Adipose tissue (tissue), 3 donors: ENCODE results near the gene EZH1. TPM values are rescaled to one million over a fixed set of nuclear protein-coding genes. Genes with fewer than 3 reads are reported as not detected.

Experiments used
- H3K27ac ChIP-seq: one replicate; pipeline ENCODE4 v1.5.1; 2013; ENCODE audit warnings: low read depth, low read length
- WGBS, 3 donors: extraction: QIAGEN DNeasy Blood & Tissue Kit; methylation state at CpG; one replicate each; pipeline ENCODE4 v1.1.7; 2013; 5-methylcytosine and 5-hydroxymethylcytosine counted together
- polyA plus RNA-seq, 3 donors: library from polyadenylated mRNA; stranded (reverse); fragments of 200-250 nt; gene quantifications; one replicate each; pipeline ENCODE4 v1.2.3, GENCODE V29; 2013
- donor health status: healthy with polysubstance abuse.
- donor health status: Bipolar disorder and iron deficiency.
- donor health status: healthy.

The EZH1 gene
- polyA plus RNA-seq, 3 donors = 16.1 to 27.5 (median 25.9) TPM

DNA sequence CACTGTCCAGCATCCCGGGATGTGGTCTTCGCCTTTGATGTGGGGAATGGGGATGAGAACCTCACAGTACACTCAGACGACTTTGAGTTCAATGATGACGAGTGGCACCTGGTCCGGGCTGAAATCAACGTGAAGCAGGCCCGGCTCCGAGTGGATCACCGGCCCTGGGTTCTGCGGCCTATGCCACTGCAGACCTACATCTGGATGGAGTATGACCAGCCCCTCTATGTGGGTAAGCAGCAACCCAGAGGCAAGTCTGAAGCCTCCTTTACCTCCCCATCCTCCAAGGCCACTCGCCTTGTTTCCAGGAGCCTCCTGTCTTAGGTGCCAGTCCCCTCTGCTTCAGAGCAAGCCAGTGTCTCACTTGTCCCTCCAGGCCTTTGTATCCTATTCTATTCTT lies 52.4 kb downstream of the EZH1 start:
- WGBS, 3 donors = 86 to 89% (median 88%) methylated on average over 11 of the region's 11 CpGs
- H3K27ac ChIP-seq = no peak overlapping the region

DNA sequence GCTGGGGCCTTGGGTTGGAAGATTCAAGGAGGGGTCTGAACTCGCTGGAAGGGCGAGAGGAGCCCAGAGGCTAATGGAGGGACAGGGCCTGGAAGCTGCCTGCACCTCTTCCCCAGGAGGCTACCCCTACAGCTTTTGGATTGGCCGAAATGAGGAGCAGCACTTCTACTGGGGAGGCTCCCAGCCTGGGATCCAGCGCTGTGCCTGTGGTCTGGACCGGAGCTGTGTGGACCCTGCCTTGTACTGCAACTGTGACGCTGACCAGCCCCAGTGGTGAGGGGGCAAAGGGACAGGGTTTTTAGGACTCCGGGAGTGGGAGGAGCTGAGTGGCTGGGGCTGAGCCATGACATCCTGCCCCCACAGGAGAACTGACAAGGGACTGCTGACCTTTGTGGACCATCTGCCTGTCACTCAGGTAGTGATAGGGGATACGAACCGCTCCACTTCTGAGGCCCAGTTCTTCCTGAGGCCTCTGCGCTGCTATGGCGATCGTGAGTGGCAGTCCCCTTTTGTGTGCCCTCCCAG lies 53.8 kb downstream of the EZH1 start:
- H3K27ac ChIP-seq = no peak overlapping the region
- WGBS, 3 donors = 92 to 94% (median 93%) methylated on average over 12 of the region's 12 CpGs

DNA sequence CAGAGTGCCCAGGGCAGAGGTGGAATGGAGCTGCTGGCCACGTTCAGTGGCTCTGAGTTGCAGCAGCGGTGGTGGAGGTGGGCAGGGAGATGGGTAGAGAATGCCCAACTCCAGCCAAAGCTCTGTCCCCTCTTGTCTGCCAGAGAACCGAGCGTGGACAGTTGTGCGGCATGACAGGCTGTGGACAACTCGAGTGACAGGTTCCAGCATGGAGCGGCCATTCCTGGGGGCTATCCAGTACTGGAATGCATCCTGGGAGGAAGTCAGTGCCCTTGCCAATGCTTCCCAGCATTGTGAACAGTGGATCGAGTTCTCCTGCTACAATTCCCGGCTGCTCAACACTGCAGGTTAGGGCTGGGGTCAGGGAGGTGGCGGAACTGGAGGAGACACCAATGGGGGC lies 54.2 kb downstream of the EZH1 start:
- 80 to 85% (median 80%) methylated on average over 10 of the region's 10 CpGs for WGBS, 3 donors
- no peak overlapping the region for H3K27ac ChIP-seq

DNA sequence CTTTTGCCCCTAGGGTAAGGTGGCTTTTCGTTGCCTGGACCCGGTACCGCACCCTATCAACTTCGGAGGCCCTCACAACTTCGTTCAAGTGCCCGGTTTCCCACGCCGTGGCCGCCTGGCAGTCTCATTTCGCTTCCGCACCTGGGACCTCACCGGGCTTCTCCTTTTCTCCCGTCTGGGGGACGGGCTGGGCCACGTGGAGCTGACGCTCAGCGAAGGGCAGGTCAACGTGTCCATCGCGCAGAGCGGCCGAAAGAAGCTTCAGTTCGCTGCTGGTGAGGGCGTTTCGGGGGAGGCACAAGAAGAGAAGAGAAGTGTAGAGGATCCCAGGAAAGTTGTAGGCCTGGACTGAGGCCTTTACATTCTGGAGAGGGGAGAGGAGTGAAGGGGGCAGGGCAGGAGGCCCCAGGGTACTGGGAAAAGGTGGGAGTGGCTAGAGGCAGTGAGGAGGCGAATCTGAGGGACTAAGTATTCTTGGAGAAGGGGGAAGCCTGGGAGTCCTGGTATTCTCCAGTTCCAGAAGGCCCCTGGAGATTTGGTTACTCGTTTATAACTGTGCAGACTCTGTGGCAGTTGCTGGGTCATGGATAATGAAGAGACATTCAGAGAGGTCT lies 57.0 kb downstream of the EZH1 start:
- no peak overlapping the region for H3K27ac ChIP-seq
- 78 to 85% (median 84%) methylated on average over 27 of the region's 27 CpGs for WGBS, 3 donors

DNA sequence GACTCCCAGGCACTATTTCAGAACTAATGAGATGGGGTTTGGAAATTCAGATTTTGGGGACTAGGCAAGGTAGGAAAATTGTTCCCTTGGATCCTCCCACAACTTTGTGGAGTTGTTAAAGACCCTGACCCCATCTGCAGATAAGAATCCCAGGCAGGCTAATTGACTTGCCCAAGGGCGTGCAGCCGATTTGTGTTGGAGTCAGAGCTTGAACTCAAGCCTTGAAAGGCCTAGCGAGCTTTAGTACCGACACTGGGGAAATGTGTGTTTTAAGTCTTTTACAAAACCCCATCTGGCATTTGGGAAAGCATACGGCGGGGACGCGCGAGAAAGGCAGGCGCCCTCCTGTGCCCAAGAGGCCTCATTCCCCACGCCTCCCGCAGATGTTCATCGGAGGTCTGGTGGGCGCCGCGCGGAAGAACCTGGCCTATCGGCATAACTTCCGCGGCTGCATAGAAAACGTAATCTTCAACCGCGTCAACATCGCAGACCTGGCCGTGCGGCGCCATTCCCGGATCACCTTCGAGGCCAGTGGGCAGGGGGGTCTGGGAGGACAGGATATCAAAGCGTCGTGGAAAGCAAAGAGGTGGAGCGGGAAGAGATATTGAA lies 58.2 kb downstream of the EZH1 start:
- WGBS, 3 donors = 74 to 90% (median 88%) methylated on average over 32 of the region's 32 CpGs
- no peak overlapping the region for H3K27ac ChIP-seq

DNA sequence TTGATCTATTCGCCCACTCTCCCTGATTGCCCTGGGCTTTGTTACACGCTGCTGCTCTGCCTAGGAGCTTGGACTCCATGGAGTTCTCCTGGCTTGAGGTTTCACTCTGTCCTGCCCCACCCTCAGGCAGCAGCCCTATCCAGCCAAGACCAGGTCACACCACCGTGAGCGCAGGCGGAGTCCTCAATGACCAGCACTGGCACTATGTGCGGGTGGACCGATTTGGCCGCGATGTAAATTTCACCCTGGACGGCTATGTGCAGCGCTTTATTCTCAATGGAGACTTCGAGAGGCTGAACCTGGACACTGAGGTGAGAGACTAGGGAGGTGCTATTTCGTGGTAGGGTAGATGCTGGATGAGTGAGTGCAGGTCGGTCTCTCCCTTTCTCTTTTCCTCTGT lies 59.0 kb downstream of the EZH1 start:
- WGBS, 3 donors = 81 to 88% (median 88%) methylated on average over 14 of the region's 14 CpGs
- H3K27ac ChIP-seq = no peak overlapping the region

DNA sequence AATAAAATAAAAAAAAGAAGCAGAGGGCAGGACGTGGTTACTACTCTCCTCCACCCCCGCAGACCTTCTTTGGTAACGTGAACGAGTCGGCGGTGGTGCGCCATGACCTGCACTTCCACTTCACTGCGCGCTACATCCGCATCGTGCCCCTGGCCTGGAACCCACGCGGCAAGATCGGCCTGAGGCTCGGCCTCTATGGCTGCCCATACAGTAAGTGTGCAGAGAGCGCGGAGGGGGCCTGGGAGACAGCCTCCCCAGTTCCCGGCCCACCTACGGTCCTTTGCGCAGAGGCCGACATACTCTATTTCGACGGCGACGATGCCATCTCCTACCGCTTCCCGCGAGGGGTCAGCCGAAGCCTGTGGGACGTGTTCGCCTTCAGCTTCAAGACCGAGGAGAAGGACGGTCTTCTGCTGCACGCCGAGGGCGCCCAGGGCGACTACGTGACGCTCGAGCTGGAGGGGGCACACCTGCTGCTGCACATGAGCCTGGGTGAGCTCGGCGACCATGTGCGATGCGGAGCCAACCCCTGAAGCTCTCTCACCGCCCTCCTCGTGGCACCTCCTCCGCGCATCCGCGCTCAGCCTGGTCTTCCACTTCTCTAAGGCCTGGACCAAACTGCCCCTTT lies 59.8 kb downstream of the EZH1 start:
- no peak overlapping the region for H3K27ac ChIP-seq
- 78 to 94% (median 93%) methylated on average over 50 of the region's 50 CpGs for WGBS, 3 donors

DNA sequence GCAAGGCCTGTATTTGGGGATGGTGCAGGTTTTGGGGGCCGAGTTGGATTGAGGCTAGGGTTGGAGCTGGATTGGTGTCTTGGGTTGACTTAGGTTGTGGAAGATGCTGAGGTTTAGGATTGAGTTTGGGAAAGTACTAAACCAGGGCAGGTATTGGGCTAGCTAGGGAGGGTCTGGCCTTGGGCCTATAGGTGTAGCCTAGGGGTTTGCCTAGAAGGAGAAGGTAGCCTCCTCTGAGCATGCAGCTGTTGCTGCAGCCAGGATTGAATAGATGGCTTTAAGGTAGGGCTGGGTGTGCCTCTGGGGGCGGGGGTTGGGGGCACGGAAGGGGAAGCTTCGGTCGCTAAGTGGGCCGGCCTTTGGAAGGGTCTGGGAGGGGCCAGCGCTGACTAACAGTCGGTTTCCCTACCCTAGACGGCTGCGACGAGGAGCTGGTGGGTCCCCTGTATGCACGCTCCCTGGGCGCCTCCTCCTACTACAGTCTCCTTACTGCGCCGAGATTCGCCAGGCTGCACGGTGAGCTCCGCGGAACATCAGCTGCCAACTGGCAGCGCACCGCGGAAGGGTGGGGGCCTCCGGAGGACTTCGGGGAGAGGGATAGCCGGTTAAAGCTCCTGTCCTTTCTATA lies 61.3 kb downstream of the EZH1 start:
- H3K27ac ChIP-seq = no peak overlapping the region
- WGBS, 3 donors = 8 to 23% (median 19%) methylated on average over 25 of the region's 25 CpGs

DNA sequence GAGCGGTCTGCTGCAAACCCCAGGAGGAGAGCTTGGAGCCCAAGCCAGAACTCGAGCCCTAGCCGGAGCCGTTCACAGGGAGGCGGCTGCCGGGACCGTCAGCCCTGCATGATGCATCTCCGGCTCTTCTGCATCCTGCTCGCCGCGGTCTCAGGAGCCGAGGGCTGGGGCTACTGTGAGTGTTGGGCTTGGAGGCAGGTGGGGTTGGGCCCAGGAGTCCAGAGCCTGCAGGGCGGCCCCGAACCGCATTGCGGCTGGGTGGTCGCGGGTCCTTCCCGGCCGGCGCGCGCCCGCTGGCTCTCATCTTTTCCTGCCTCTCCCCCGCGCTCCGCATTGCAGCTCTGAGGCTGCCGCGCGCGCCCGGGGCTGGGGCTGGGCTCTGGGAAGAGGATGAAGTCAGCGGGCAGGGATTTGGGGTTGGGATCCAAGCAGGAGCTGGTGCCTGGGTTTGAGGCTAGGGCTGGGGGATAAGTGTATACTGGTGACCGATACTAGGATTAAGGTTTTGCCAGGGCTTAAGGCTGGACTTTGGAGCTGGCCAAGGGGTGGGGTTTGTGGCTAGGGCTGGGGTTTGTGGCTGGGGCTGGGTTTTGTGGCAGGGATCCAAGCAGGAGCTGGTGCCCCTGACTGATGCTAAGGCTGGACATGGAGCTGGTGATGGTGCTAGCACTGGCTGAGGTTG lies 62.0 kb downstream of the EZH1 start:
- WGBS, 3 donors = 1 to 7% (median 2%) methylated on average over 34 of the region's 34 CpGs
- no peak overlapping the region for H3K27ac ChIP-seq

DNA sequence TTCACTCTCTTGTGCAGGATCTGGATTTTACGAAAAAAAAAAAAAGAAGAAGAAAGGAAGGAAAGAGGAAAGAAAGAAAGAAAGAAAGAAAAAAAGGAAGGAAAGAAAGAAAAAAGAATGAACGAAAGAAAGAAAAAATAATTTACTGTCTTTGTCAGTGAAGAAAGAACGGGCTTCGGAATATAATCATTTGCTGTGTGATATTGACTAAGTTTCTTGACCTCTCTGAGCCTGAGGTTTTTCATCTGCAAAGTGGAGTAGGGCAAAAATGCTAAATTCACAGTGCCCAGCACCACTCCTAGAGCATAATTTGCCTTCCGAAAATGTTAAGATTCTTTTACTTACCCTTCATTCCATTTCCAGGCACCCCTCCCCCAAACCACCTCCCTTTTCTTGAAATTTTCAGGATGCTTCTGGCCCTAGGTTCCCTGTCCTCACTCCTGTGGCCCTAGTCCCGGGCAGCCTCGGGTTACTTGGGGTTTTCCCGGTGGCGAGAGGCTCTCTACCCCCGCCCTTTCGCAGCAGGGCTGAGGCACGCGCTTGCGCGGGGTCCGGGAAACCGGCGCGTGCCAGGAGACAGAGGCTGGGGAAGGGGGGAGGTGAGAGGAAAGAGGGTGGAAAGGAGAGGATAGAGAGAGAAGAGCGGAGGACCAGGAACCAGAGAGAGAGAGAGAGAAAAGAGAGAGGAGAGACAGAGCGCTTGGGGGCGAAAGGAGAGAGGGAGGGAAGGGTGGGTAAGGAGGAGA lies 62.7 kb downstream of the EZH1 start, which contains the start of gene CNTNAP1:
CNTNAP1 (plus strand) TSS at position 556 of the 746 bp plus-strand sequence. CDS start 299 bp downstream, outside the sequence.
- 8 to 13% (median 9%) methylated on average over 22 of the region's 22 CpGs for WGBS, 3 donors
- no peak within 1 kb of the TSS for H3K27ac ChIP-seq

DNA sequence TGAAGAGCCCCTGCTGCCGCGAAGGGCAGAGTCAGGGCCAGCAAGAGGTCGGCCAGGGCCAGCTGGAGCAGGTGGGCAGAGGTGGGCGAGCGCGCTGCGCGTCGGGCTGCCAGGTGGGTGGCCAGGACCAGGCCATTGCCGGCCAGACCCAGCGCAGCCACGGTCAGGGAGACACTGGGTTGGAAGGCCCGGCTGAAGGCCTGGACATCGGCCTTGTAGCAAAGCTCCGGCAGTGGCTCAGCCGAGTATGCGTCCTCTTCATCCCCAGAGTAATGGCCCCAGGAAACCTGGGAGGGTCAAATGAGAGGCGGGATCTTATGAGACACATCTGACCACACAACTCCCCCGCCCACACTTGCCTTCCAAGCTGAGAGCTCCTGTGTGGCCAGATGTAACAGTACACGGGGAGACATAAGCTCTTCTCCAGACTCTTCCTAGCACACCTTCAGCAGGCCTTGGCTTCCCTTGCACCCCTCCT lies 64.5 kb downstream of the EZH1 start:
- 64 to 66% (median 66%) methylated on average over 19 to 20 of the region's 20 CpGs for WGBS, 3 donors
- no peak overlapping the region for H3K27ac ChIP-seq

DNA sequence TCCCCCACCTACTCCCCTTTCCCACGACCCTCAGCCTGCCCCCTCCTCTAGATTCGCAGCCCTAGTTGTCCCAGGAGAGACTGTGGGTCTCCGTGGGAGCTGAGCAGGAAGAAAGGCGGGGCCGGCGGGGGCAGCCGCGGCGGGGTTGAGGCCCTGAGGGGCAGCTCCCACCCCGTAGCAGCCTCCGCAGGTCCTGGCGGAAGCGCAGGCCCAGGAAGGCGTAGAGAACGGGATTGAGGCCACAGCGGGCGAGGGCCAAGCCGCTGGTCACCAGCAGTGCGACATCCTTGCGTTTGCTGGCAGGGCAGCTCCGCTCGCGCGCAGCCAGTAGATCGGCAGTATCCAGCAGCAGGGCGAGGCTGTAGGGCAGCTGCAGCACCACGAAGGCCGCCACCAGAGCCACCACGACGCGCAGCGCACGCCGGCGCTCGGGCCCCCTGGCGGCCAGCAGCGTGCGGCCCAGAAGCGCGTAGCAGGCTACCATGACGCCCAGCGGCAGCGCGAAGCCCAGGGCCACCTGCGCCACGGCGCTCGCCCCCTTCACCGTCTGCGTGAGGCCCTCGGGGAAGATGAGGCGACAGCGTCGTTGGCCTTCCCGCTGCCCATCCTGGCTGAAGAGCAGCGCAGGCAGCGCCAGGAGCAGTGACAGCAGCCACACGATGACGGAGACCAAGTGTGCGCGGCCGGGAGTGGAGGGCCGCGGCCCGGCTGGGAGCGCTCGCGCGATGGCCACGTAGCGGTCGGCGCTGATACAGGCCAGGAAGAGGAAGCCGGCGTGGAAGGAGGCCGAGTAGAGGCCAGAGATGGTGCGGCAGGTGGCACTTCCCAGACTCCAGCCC lies 65.1 kb downstream of the EZH1 start:
- H3K27ac ChIP-seq = peak overlapping the region; percentile 80
- WGBS, 3 donors = 4 to 7% (median 6%) methylated on average over 72 to 78 of the region's 78 CpGs

DNA sequence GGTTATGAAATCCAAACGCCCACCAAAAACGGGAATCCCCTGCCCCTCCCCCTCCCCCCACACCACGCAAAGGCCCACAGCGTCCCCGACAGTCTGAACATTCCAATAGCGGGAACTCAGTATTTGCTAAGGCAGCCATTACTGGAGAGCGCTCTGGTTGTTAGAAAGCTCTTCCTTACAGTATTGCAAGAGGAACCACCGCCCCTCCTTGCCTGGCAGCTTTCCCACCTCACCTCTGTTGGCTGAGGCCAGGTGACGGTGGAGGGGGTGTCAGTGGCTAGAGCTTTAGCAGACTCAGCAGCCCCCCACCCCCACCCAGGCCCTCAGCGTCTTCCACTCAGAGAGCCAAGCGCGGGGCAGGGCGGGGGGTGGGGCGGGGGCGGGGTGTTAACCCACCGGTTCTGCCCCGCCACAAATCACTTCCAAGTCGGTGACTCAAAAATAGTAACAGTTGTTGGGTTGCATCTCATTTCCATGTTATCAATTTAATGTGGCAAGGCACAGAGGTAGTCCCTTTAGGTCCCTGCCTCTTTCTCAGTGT lies 65.8 kb downstream of the EZH1 start:
- peak overlapping the region; percentile 80 for H3K27ac ChIP-seq
- 2 to 3% (median 3%) methylated on average over 18 of the region's 18 CpGs for WGBS, 3 donors

DNA sequence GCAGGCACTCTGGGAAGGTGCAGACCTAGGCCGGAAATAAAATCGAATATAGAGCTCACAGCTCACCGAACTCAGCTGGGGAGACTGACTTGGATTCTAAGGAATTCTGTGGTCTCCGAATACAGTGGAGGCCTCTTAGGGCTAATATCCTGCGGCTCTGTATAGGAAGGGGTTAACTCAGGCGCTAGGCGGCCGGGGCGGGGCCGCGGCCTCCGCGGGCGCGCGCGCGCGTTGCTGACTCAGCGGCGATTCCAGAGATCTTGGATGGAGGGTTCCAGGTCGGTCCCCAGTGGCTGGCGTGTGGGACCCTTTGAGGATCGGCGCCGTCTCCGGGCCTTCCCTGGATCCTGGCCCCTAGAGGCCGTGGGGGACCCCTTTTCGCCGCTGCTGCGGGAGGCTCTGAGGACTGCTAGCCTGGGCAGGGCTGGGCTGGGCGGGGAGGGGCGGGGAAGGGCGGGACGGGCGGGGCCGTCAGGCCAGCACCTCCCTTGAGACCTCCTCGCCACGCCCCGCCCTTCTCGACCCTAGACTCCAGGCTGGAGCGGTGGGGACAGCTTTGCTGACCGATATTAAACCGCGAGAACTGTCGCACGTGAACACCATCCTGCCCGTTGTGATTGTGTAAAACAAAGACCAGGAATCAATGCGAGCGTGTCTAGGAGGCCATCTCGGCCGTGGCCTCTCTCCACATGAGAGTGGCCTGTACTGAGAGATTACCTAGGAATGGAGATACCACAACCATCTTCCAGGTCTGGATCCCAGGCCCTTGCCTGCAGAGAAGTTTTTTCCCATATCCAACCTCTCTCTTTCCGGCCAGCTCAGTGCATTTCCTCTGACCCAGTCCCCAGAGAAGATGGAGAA lies 66.7 kb downstream of the EZH1 start:
- WGBS, 3 donors = 0% methylated on average over 48 to 53 of the region's 53 CpGs

DNA sequence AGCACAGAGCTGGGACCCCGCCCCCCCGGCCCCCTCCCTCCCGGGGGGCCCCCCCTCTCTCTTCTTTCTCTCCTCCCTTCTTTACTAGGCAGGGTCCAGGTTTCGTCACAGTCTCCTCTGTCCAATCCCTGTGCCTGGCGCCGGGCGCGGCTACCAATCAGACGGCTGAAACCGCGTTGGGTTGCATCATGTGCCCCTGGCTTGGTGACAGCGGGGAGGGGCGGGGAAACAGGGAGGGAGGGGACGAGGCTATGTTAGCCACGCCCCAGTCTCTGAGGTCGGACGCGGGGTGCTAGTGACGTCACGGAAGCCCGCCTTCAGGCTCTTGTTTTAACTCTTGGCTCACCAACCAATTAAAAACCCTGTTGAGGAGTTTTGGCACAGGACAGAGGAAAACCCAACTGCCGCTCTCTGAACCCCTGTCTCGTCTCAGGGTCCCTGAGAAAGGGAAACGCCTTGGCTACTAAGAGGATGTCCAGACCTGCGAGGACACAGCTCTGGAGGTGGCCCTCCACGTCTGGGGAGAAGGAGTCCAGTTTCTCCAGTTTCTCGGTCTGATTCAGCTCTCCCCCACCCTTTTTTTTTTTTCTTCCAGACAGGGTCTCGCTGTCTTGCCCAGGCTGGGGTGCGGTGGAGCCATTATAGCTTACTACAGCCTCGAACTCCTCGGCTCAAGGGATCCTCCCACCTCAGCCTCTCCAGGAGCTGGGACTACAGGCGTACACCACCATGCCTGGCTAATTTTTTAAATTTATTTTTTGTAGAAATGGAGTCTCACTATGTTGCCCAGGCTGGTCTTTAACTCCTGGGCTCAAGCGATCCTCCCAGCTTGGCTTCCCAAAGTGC lies 67.6 kb downstream of the EZH1 start:
- WGBS, 3 donors = 2 to 4% (median 3%) methylated on average over 29 to 33 of the region's 33 CpGs
- peak overlapping the region; percentile 31 for H3K27ac ChIP-seq

More for the DNA sequence above, 66.7 kb downstream of the EZH1 start:
- H3K27ac ChIP-seq = peak overlapping the region; percentile 76
